ENCODE measurements around the gene DUSP22.

The DUSP22 gene

GRCh38 chr6:378090-378957, 86.0 kb downstream of the DUSP22 start:
- ChIA-PET CTCF (no interaction called here), POLR2A (no interaction called here)
- H3K4me3 ChIP-seq (ENCODE audit: low read depth, low read length): no peak overlapping the region
- TF ChIP-seq, protein P1, sequence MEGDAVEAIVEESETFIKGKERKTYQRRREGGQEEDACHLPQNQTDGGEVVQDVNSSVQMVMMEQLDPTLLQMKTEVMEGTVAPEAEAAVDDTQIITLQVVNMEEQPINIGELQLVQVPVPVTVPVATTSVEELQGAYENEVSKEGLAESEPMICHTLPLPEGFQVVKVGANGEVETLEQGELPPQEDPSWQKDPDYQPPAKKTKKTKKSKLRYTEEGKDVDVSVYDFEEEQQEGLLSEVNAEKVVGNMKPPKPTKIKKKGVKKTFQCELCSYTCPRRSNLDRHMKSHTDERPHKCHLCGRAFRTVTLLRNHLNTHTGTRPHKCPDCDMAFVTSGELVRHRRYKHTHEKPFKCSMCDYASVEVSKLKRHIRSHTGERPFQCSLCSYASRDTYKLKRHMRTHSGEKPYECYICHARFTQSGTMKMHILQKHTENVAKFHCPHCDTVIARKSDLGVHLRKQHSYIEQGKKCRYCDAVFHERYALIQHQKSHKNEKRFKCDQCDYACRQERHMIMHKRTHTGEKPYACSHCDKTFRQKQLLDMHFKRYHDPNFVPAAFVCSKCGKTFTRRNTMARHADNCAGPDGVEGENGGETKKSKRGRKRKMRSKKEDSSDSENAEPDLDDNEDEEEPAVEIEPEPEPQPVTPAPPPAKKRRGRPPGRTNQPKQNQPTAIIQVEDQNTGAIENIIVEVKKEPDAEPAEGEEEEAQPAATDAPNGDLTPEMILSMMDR (IDR thresholded peaks at IDR 0.05; ENCODE audit: insufficient read depth, low read length, missing control alignments): no peak
- DNase-seq (ENCODE audit: low read depth, low spot score): no peak

GRCh38 chr6:378958-379409, 86.7 kb downstream of the DUSP22 start:
- no peak overlapping the region for H3K4me3 ChIP-seq (ENCODE audit: low read depth, low read length)
- TF ChIP-seq, protein P1 (IDR thresholded peaks at IDR 0.05; ENCODE audit: insufficient read depth, low read length, missing control alignments): no peak
- ChIA-PET POLR2A (no interaction called here), CTCF (no interaction called here)
- no peak for DNase-seq (ENCODE audit: low read depth, low spot score)

DNA sequence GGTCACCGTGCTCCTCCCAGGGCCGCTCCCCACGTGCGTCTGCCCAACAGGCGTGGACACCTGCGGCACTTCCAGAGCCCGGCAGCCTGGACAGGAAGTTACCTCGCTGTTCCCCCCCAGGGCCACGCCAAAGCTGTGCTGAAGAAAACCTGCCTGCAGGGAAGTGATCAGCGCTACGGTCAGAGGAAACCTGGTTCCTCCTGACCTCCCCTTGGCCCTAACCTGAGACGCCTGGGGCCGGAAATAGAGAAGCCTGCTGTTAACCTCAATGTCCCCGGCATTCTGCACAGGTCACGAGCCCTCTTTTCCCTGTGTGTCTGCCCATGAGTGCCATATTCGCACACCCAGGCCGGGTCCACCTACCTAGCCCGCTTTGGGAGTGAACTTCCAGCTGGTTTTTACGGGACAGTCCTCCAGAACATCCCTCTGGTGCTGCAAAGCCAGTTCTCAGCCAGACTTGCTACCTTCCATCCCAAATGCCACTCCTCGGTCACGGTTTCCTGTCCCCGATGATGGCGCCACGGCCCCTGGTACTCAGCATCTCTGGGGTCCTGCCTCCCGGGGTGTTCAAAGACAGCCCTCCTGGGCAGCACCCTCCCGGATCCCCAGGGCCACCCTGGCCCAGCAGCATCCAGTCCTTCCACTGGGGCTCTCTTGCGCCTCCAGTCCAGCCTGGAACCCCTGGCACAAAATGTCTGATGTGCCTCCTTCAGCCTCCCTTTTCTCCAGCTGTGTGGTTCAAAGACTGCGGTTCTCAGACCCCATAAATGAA, 87.3 kb downstream of the DUSP22 start:
- DNase-seq (ENCODE audit: low read depth, low spot score): no peak
- CTCF ChIA-PET: no interaction called here
- POLR2A ChIA-PET: no interaction called here

GRCh38 chr6:380234-381218, 88.2 kb downstream of the DUSP22 start:
- TF ChIP-seq, protein P1 (IDR thresholded peaks at IDR 0.05; ENCODE audit: insufficient read depth, low read length, missing control alignments): no peak
- CTCF ChIA-PET: no interaction called here
- POLR2A ChIA-PET: no interaction called here

More for the DNA sequence above, 87.3 kb downstream of the DUSP22 start:
- TF ChIP-seq, protein P1 (IDR thresholded peaks at IDR 0.05; ENCODE audit: insufficient read depth, low read length, missing control alignments): no peak
- no peak overlapping the region for H3K4me3 ChIP-seq (ENCODE audit: low read depth, low read length)

DNA sequence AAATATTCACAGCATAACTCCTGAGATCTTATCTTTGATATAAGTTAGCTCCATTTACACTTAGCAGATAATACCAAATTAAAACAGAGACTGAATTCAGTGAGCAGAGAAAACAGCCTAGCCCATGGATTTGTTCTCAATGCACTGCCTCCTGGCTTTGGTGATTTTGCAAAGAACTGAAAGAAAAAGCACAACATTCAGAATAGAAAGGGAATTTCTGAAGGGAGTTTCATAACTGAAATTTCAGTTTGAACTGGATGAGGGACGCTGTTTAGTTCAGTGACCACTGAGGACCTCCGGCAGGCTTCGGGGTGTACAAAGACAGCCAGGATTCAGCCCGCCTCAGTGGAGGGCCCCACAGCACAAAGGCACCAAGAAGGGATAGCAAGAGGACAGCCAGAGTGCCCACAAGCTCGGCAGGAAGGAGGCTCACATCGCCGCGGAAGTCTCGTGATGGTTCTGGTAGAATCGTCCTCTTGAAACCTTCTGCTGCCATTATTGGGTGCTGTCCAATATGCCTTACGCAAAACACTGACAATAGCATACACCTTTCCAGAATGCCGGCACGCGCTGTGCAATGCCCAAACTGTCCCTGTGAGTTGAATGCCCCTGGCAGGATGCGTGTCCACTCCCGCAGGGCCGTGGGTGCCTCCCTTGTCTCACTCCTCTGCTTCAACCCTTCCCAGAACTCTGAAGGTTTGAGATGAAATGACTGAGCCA, 89.6 kb downstream of the DUSP22 start:
- ChIA-PET POLR2A (no interaction called here), CTCF (no interaction called here)
- no peak overlapping the region for H3K4me3 ChIP-seq (ENCODE audit: low read depth, low read length)
- no peak for DNase-seq (ENCODE audit: low read depth, low spot score)
- TF ChIP-seq, protein P1 (IDR thresholded peaks at IDR 0.05; ENCODE audit: insufficient read depth, low read length, missing control alignments): no peak

More at GRCh38 chr6:380234-381218, 88.2 kb downstream of the DUSP22 start:
- no peak for DNase-seq (ENCODE audit: low read depth, low spot score)
- no peak overlapping the region for H3K4me3 ChIP-seq (ENCODE audit: low read depth, low read length)

Measured in AG04449 (cell line).